ENCODE data around the gene BNIP5.

The BNIP5 gene

GRCh38 chr6:36272234-36272633 lies 64.5 kb downstream of the BNIP5 start:
- H3K4me3 ChIP-seq (ENCODE audit: low read depth, low read length): no peak overlapping the region
- no peak overlapping the region for H3K27ac ChIP-seq
- no peaks in the 10 kb centered on the region for H3K27me3 ChIP-seq (ENCODE audit: control insufficient read depth, insufficient read depth, low read length)
- H3K36me3 ChIP-seq (ENCODE audit: control insufficient read depth, insufficient read depth, low read length): no peaks in the 10 kb centered on the region
- H3K4me2 ChIP-seq (ENCODE audit: low read length): no peak overlapping the region
- H3K9me3 ChIP-seq (ENCODE audit: control insufficient read depth, low read length): no peaks in the 10 kb centered on the region
- H2AFZ ChIP-seq: no peak overlapping the region
- TF ChIP-seq CTCF (IDR thresholded peaks at IDR 0.05): no peak
- H3K79me2 ChIP-seq: no peaks in the 10 kb centered on the region
- no peak overlapping the region for H3K9ac ChIP-seq
- H3K4me1 ChIP-seq: no peaks in the 10 kb centered on the region

- no peak within 1 kb of the TSS for H3K4me3 ChIP-seq (ENCODE audit: low read depth, low read length)
- H3K9me3 ChIP-seq (ENCODE audit: control insufficient read depth, low read length): no peaks in the 10 kb centered on the region
- no peaks in the 10 kb centered on the region for H3K79me2 ChIP-seq
- H3K36me3 ChIP-seq (ENCODE audit: control insufficient read depth, insufficient read depth, low read length): no peaks in the 10 kb centered on the region
- no peak for TF ChIP-seq CTCF (IDR thresholded peaks at IDR 0.05)
- H3K9ac ChIP-seq: no peak within 1 kb of the TSS
- H3K27ac ChIP-seq: no peak within 1 kb of the TSS
- no peaks in the 10 kb centered on the region for H3K4me1 ChIP-seq
- no peak within 1 kb of the TSS for H2AFZ ChIP-seq
- H3K4me2 ChIP-seq (ENCODE audit: low read length): no peak within 1 kb of the TSS
- no peaks in the 10 kb centered on the region for H3K27me3 ChIP-seq (ENCODE audit: control insufficient read depth, insufficient read depth, low read length)
Measured at GRCh38 chr6:36269834-36270705, 66.6 kb downstream of the BNIP5 start, which contains the start of gene PNPLA1. Gene PNPLA1, plus strand, starts transcription at chr6:36270060. Its CDS starts 400 bp downstream, at chr6:36270460.

GRCh38 chr6:36268478-36269275 lies 68.0 kb downstream of the BNIP5 start:
- Histone ChIP-seq H2AFZ (no peak overlapping the region), H3K27ac (no peak overlapping the region), H3K36me3 (ENCODE audit: control insufficient read depth, insufficient read depth, low read length) (no peaks in the 10 kb centered on the region), H3K4me3 (ENCODE audit: low read depth, low read length) (no peak overlapping the region), H3K4me2 (ENCODE audit: low read length) (no peak overlapping the region), H3K9me3 (ENCODE audit: control insufficient read depth, low read length) (no peaks in the 10 kb centered on the region), H3K79me2 (no peaks in the 10 kb centered on the region), H3K4me1 (no peaks in the 10 kb centered on the region), H3K27me3 (ENCODE audit: control insufficient read depth, insufficient read depth, low read length) (no peaks in the 10 kb centered on the region), H3K9ac (no peak overlapping the region)
- no peak for TF ChIP-seq CTCF (IDR thresholded peaks at IDR 0.05)

GRCh38 chr6:36267731-36268477 lies 68.8 kb downstream of the BNIP5 start:
- TF ChIP-seq CTCF (IDR thresholded peaks at IDR 0.05): no peak
- H3K27me3 ChIP-seq (ENCODE audit: control insufficient read depth, insufficient read depth, low read length): no peaks in the 10 kb centered on the region
- no peaks in the 10 kb centered on the region for H3K4me1 ChIP-seq
- H3K36me3 ChIP-seq (ENCODE audit: control insufficient read depth, insufficient read depth, low read length): no peaks in the 10 kb centered on the region
- no peaks in the 10 kb centered on the region for H3K9me3 ChIP-seq (ENCODE audit: control insufficient read depth, low read length)
- no peak overlapping the region for H3K27ac ChIP-seq
- H3K4me3 ChIP-seq (ENCODE audit: low read depth, low read length): no peak overlapping the region
- H3K4me2 ChIP-seq (ENCODE audit: low read length): no peak overlapping the region
- no peaks in the 10 kb centered on the region for H3K79me2 ChIP-seq
- H3K9ac ChIP-seq: no peak overlapping the region
- H2AFZ ChIP-seq: no peak overlapping the region

Measured in parathyroid adenoma (tissue), 2 donors.